Heart left ventricle (tissue), 13 donors: ENCODE results near the gene ITGB8.

ENCODE experiments used
- POLR2A ChIP-seq, 2 donors: fragments of 450-650 bp; IDR thresholded peaks; one replicate each; pipeline ENCODE4 v1.6.1; 2017; ENCODE audit warnings: antibody characterized with exemption in 2 of 2, mild to moderate bottlenecking in 2 of 2, moderate library complexity in 2 of 2
- TF ChIP-seq, protein P1 (sequence below), 12 donors: fragments of 200-600 bp; sonication (generic) in 4 of 12; IDR thresholded peaks; one replicate each; pipeline versions ENCODE4 v1.5.0 to v1.8.0; 2018 to 2022; ENCODE audit warnings: antibody characterized with exemption in 12 of 12, mild to moderate bottlenecking in 5 of 12
- donor health status: ischemic (EF 13 %, LVEDD 7.1; RV severe dilation, severe dysfunction).
- donor health status: DM: no; HTN: yes; CAD: no.
- donor health status: DM: no; HTN: no; CAD: no.
- donor health status: ischemic (EF 25% LVEDD 6.9; RV normal size, moderate dysfunction).
- donor health status: ischemic (EF 25% LVEDD 5.7; RV mildly dilated, moderate dysfunction).
- donor health status: ischemic (EF 35%, LVEDD 5.7; RV mildly dilated, moderate dysfunction).
- donor health status: nonischemic (EF 11% LVEDD 7.7; RV severe dilation, severe dysfunction).
- donor health status: DM: yes; HTN: yes; CAD: no.
- donor health status: PGD.
- donor health status: ischemic (EF 29% LVEDD 5.4; RV normal size, mild dysfunction).
- donor health status: nonischemic (EF 23%, LVEDD 6.1; RV moderate dilation, normal function).

DNA sequence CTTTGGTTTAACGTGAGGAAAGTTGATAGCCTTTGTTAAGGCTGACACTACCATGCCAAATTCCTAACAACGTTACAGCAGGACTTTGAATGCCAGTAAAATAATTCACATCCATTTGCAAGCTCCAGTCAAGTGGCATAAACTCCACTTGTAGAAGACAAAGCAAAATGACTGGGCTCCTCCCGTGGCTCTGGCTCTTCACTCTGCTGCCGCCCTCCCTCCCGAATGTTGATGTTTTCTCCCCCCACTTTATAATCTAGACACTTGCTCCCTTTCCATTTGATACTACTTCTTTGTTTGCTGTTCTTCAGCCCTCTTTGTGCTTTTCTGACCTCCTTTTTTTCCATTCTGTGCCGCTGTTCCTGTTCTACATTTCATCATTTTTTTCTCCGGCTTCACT, 22.8 kb upstream of the ITGB8 start:
- TF ChIP-seq, protein P1, sequence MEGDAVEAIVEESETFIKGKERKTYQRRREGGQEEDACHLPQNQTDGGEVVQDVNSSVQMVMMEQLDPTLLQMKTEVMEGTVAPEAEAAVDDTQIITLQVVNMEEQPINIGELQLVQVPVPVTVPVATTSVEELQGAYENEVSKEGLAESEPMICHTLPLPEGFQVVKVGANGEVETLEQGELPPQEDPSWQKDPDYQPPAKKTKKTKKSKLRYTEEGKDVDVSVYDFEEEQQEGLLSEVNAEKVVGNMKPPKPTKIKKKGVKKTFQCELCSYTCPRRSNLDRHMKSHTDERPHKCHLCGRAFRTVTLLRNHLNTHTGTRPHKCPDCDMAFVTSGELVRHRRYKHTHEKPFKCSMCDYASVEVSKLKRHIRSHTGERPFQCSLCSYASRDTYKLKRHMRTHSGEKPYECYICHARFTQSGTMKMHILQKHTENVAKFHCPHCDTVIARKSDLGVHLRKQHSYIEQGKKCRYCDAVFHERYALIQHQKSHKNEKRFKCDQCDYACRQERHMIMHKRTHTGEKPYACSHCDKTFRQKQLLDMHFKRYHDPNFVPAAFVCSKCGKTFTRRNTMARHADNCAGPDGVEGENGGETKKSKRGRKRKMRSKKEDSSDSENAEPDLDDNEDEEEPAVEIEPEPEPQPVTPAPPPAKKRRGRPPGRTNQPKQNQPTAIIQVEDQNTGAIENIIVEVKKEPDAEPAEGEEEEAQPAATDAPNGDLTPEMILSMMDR (IDR thresholded peaks at IDR 0.05), result no peak
- no peak for TF ChIP-seq POLR2A (IDR thresholded peaks at IDR 0.05)
